Measurements from ENCODE around the gene PSAP. TPM values are rescaled to one million over a fixed set of nuclear protein-coding genes. Genes with fewer than 3 reads are reported as not detected.

The PSAP gene
- total RNA-seq, 1 donor from 2014 or later, result 210 TPM

- peaks cover 85% of the 10 kb centered on the region for H3K36me3 Mint-ChIP-seq (ENCODE audit: low read depth)
- CTCF ChIA-PET, result interaction anchor here (0.9 to 3.5 kb wide), 2 partner anchors 56 to 68 kb away, joined by 3 to 20 read pairs; no protein-coding TSS in a partner anchor
Observed at GRCh38 chr10:71827852-71828251, 23.2 kb downstream of the PSAP start.

GRCh38 chr10:71825217-71825616 is 25.8 kb downstream of the PSAP start:
- DNase-seq, result no peak
- H3K27me3 Mint-ChIP-seq, result no peaks in the 10 kb centered on the region
- ChIA-PET POLR2A (interaction anchor here (0.6 kb wide), 1 partner anchor 71 kb away, joined by 3 read pairs; no protein-coding TSS in a partner anchor), CTCF (interaction anchor here (1.0 to 3.5 kb wide), 2 partner anchors 10 to 71 kb away, joined by 3 to 20 read pairs; no protein-coding TSS in a partner anchor)
- intact Hi-C loops (cut with micrococcal nuclease), result no loop called here
- peaks cover 90% of the 10 kb centered on the region for H3K36me3 Mint-ChIP-seq (ENCODE audit: low read depth)
- no peaks in the 10 kb centered on the region for H3K9me3 Mint-ChIP-seq
- peaks cover 6% of the 10 kb centered on the region for H3K4me1 Mint-ChIP-seq
- no peak for ATAC-seq (ENCODE audit: low read depth)
- TF ChIP-seq, protein P1, sequence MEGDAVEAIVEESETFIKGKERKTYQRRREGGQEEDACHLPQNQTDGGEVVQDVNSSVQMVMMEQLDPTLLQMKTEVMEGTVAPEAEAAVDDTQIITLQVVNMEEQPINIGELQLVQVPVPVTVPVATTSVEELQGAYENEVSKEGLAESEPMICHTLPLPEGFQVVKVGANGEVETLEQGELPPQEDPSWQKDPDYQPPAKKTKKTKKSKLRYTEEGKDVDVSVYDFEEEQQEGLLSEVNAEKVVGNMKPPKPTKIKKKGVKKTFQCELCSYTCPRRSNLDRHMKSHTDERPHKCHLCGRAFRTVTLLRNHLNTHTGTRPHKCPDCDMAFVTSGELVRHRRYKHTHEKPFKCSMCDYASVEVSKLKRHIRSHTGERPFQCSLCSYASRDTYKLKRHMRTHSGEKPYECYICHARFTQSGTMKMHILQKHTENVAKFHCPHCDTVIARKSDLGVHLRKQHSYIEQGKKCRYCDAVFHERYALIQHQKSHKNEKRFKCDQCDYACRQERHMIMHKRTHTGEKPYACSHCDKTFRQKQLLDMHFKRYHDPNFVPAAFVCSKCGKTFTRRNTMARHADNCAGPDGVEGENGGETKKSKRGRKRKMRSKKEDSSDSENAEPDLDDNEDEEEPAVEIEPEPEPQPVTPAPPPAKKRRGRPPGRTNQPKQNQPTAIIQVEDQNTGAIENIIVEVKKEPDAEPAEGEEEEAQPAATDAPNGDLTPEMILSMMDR (IDR thresholded peaks at IDR 0.05), result no peak
- no peak overlapping the region for H3K27ac Mint-ChIP-seq
- H3K4me3 Mint-ChIP-seq, result no peak overlapping the region

More at GRCh38 chr10:71827852-71828251, 23.2 kb downstream of the PSAP start:
- peaks cover 19% of the 10 kb centered on the region for H3K4me1 Mint-ChIP-seq
- H3K27ac Mint-ChIP-seq, result no peak overlapping the region
- TF ChIP-seq, protein P1 (IDR thresholded peaks at IDR 0.05), result no peak
- no peaks in the 10 kb centered on the region for H3K27me3 Mint-ChIP-seq
- ATAC-seq (ENCODE audit: low read depth), result no peak
- DNase-seq, result no peak
- intact Hi-C loops (cut with micrococcal nuclease), result no loop called here
- POLR2A ChIA-PET, result interaction anchor here (0.7 kb wide), 2 partner anchors 8 to 72 kb away, joined by 3 to 4 read pairs; no protein-coding TSS in a partner anchor
- no peaks in the 10 kb centered on the region for H3K9me3 Mint-ChIP-seq
- no peak overlapping the region for H3K4me3 Mint-ChIP-seq

DNA sequence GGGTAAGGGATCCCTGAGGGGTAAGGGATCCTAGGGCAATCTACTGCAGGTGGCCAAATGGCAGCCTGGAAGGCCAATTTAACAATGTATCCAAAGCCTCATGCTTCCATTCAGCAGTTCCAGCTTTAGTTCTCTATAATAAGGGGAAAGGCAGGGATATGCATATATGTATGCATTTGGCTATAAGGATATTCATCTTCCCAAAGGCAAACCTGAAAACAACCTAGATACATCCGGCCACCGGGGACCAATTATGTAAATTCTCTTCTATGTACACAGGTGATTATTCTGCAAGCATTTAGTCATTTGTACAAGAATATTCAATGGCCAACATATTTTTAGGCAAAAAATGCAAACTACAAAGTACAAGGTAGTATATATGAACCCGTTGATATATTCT is 26.7 kb downstream of the PSAP start:
- intact Hi-C loops (cut with micrococcal nuclease), result no loop called here
- Mint-ChIP-seq H3K27me3 (no peaks in the 10 kb centered on the region), H3K9me3 (no peaks in the 10 kb centered on the region), H3K27ac (no peak overlapping the region), H3K4me1 (peaks cover 3% of the 10 kb centered on the region), H3K36me3 (ENCODE audit: low read depth) (peaks cover 92% of the 10 kb centered on the region), H3K4me3 (no peak overlapping the region)
- CTCF ChIA-PET, result interaction anchor here (1.0 kb wide), 1 partner anchor 11 kb away, joined by 3 read pairs; no protein-coding TSS in a partner anchor
- POLR2A ChIA-PET, result no interaction called here
- TF ChIP-seq, protein P1 (IDR thresholded peaks at IDR 0.05), result no peak
- ATAC-seq (ENCODE audit: low read depth) (no peak), DNase-seq (no peak)

DNA sequence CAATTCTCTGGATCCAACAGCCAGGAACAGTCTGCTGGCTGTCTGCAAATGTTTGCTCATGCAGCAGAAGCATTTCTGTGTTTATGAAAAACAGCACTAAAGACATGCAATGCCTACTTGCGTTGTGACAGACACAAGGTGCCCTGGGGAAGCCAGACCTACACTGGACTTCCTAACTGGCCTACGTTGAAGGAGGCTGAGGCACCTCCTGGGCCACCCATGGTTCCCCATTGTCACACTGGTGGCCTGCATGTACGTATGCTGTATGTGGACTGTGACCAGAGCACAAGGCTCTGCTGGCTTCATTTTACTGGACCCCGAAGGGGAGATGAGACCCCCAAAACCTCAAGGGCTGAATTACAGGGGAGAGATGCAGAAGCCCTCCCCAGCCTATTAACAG is 27.7 kb downstream of the PSAP start:
- CTCF ChIA-PET, result no interaction called here
- TF ChIP-seq, protein P1 (IDR thresholded peaks at IDR 0.05), result no peak
- H3K36me3 Mint-ChIP-seq (ENCODE audit: low read depth), result peaks cover 92% of the 10 kb centered on the region
- POLR2A ChIA-PET, result no interaction called here
- no peak for DNase-seq
- no peaks in the 10 kb centered on the region for H3K27me3 Mint-ChIP-seq
- no peak for ATAC-seq (ENCODE audit: low read depth)
- intact Hi-C loops (cut with micrococcal nuclease), result no loop called here
- H3K4me1 Mint-ChIP-seq, result no peaks in the 10 kb centered on the region
- no peak overlapping the region for H3K4me3 Mint-ChIP-seq
- no peaks in the 10 kb centered on the region for H3K9me3 Mint-ChIP-seq
- no peak overlapping the region for H3K27ac Mint-ChIP-seq

GRCh38 chr10:71821909-71822763 is 28.9 kb downstream of the PSAP start:
- ATAC-seq (ENCODE audit: low read depth) (no peak), DNase-seq (no peak)
- Mint-ChIP-seq H3K4me3 (no peak overlapping the region), H3K4me1 (no peaks in the 10 kb centered on the region), H3K9me3 (no peaks in the 10 kb centered on the region), H3K36me3 (ENCODE audit: low read depth) (peaks cover 95% of the 10 kb centered on the region), H3K27ac (no peak overlapping the region), H3K27me3 (no peaks in the 10 kb centered on the region)
- intact Hi-C loops (cut with micrococcal nuclease), result no loop called here
- ChIA-PET POLR2A (interaction anchor here (1.4 kb wide), 1 partner anchor 48 kb away, joined by 3 read pairs; no protein-coding TSS in a partner anchor), CTCF (no interaction called here)
- TF ChIP-seq, protein P1 (IDR thresholded peaks at IDR 0.05), result no peak

All from activated B cell treated with CpG ODN at 0.5 μM for 24 hours (primary cell).